ENCODE measurements around the gene CLPTM1L.

DNA sequence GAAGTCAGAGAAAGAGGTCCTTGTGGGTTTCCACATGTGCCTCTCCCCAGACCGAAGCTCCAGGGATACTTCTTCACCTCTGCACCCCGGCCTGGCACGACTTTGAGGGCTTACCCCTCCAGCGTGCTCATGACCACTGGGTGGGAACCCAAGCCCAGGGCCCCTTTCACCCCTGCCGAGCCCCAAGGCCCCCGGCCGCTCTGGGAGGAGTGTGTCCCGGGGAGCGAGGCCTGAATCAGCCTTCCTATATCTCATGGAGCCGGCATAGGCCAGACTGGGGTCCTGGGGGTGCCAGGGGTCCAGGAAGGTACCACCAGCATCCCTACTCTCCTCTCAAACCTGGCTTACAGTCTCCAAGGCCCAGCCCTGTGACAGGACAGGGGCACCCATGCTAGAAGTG is 67.1 kb downstream of the CLPTM1L start:
- TF ChIP-seq POLR2A (IDR thresholded peaks at IDR 0.05; ENCODE audit: low read length) (no peak), GATA1 (IDR thresholded peaks at IDR 0.05; ENCODE audit: low read depth, low read length) (no peak)
